Loucy (cell line): ENCODE measurements around the gene ZNF280C.

Source experiments
- CTCF ChIP-seq: fragments of 200-600 bp; sonication (generic); conservative IDR thresholded peaks from 2 replicates; pipeline ENCODE4 v1.5.1; 2014; ENCODE audit warnings: mild to moderate bottlenecking, antibody characterized with exemption, low read length
- EZH2phosphoT487 ChIP-seq: fragments of 200-600 bp; IDR thresholded peaks from 2 replicates; pipeline ENCODE4 v1.6.1; 2018; ENCODE audit warnings: antibody characterized with exemption, mild to moderate bottlenecking, moderate library complexity, borderline replicate concordance

GRCh38 chrX:130246084-130246483 lies 22.6 kb downstream of the ZNF280C start:
- TF ChIP-seq CTCF (no peak), EZH2phosphoT487 (no peak)
